IPS-15b (cell line): Measurements from ENCODE around the gene WEE2.
"Not testable (repeated sequence)": the region's sequence is repeated elsewhere in the genome, so short reads cannot be mapped to it uniquely, and the experiment has no call there.

Experiments
- H3K27me3 ChIP-seq: one replicate; pipeline ENCODE4 v1.6.1; 2013; ENCODE audit warnings: low read length; ENCODE audit not compliant: control insufficient read depth, insufficient read depth
- H3K36me3 ChIP-seq: one replicate; pipeline ENCODE4 v1.6.1; 2013; ENCODE audit warnings: low read length; ENCODE audit not compliant: control insufficient read depth, insufficient read depth
- H3K4me1 ChIP-seq: one replicate; pipeline ENCODE4 v1.6.1; 2013; ENCODE audit warnings: mild to moderate bottlenecking, low read length; ENCODE audit not compliant: control insufficient read depth, insufficient read depth
- H3K4me3 ChIP-seq: one replicate; pipeline ENCODE4 v1.5.1; 2013; ENCODE audit warnings: low read depth, low read length
- H3K9ac ChIP-seq: one replicate; pipeline ENCODE4 v1.6.1; 2013; ENCODE audit warnings: low read depth, mild to moderate bottlenecking, low read length
- H3K9me3 ChIP-seq: one replicate; pipeline ENCODE4 v1.6.1; 2013; ENCODE audit warnings: mild to moderate bottlenecking, low read length; ENCODE audit not compliant: control insufficient read depth, insufficient read depth

The WEE2 gene

DNA sequence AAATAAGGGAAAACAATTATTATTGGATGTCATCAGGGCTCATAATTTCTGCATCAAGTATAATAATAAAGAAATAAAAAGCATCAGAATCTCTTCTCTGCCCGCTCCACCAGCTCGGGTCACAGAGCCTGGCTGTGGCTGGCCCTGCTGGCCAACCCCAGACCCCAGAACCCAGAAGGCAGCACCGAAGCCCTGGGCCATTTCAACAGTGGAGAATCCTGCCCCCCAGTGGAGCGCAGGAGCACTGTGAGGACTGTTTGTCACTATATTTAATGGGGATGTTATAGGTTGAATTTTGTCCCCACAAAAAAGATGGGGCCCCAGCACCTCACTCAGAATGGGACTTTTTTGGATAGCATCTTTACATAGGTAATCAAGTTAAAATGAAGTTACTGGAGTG lies 33.5 kb upstream of the WEE2 start:
- Histone ChIP-seq H3K36me3 (no peaks in the 10 kb centered on the region), H3K4me3 (no peak overlapping the region), H3K9ac (no peak overlapping the region), H3K4me1 (peaks cover 3% of the 10 kb centered on the region), H3K9me3 (no peaks in the 10 kb centered on the region), H3K27me3 (no peaks in the 10 kb centered on the region)

DNA sequence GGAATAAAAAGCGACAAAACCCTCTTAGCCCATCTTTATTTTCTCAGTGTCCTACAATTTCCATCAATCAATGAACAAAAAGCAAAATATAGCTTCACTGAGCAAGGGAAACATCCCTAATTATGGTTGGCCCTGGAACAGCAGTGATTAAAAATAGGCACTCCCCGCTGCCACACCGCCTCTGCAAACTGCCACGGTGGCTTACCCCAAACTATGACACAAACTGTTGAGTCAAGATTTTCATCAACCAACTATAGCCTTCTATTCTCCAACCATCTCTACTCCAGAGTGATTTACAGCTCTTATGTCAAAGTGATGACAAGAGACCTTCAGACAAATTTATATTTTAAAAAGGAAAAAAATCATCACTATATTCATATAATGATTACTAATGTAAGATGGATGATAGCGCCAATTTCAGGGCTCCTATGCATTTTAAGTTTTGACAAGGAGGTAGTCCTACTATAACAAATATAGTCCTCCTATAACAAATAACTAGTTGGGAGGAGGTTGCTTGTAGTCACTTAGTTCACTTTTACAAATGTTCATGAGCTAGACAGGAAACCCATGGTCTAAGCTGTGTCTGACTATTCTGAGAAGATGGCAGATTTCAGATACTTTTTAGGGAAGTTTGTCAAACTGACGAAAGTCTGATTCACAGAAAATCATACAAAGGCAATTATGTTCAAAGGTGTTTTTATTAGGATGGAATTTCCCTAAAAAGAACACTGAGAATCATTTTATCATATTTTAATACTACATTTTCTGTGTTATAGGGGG lies 32.5 kb upstream of the WEE2 start:
- Histone ChIP-seq H3K9me3 (no peaks in the 10 kb centered on the region), H3K27me3 (no peaks in the 10 kb centered on the region), H3K4me1 (peaks cover 3% of the 10 kb centered on the region), H3K4me3 (no peak overlapping the region), H3K9ac (no peak overlapping the region), H3K36me3 (no peaks in the 10 kb centered on the region)

DNA sequence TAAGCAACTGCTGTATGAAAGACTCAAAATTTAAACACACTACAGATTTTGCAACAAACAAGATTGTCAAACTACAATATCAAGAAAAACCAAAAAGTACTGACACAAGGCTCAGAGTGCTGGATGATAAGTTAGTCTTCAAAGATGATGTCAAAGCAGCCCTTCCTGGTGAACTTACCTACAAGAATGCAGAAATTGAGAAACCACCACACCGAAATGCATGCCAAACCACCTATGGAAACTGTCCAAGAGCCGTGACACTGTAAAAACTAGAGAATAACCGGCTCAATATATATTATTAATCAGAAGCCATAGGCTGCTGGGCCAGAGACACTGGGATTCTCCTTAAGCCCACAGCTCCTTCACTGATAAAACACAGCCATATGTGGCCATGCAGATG lies 31.5 kb upstream of the WEE2 start:
- no peaks in the 10 kb centered on the region for H3K36me3 ChIP-seq
- no peaks in the 10 kb centered on the region for H3K9me3 ChIP-seq
- H3K9ac ChIP-seq = no peak overlapping the region
- peaks cover 3% of the 10 kb centered on the region for H3K4me1 ChIP-seq
- H3K27me3 ChIP-seq = no peaks in the 10 kb centered on the region
- no peak overlapping the region for H3K4me3 ChIP-seq

DNA sequence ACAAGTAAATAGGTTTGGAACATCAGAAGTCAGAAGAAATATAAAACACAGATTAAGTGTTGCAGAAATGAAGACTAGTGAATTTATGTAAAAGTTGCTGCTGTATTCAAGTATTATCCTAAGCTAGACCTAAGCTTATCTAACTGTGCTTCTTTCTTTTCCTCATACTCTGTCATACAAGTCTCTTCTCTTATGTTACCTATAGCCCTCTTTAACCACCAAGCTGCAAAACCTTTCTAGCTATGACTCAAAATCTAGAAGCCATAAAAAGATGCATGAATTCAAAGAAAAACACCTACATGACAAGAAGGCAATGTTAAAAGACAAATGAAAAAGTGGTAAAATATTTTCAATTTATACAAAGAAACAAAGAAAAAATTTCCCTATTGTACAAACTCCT lies 29.1 kb upstream of the WEE2 start:
- H3K9me3 ChIP-seq = no peaks in the 10 kb centered on the region
- H3K9ac ChIP-seq = no peak overlapping the region
- no peaks in the 10 kb centered on the region for H3K36me3 ChIP-seq

GRCh38 chr7:141685285-141686023 lies 22.7 kb upstream of the WEE2 start:
- no peak overlapping the region for H3K9ac ChIP-seq
- peaks cover 3% of the 10 kb centered on the region for H3K36me3 ChIP-seq
- H3K27me3 ChIP-seq = no peaks in the 10 kb centered on the region
- H3K9me3 ChIP-seq = no peaks in the 10 kb centered on the region
- H3K4me3 ChIP-seq = no peak overlapping the region
- no peaks in the 10 kb centered on the region for H3K4me1 ChIP-seq

More for the DNA sequence above, 29.1 kb upstream of the WEE2 start:
- Histone ChIP-seq H3K4me3 (no peak overlapping the region), H3K4me1 (peaks cover 3% of the 10 kb centered on the region), H3K27me3 (no peaks in the 10 kb centered on the region)

- Histone ChIP-seq H3K9me3 (no peaks in the 10 kb centered on the region), H3K36me3 (peaks cover 3% of the 10 kb centered on the region), H3K4me3 (no peak overlapping the region), H3K9ac (no peak overlapping the region), H3K4me1 (no peaks in the 10 kb centered on the region), H3K27me3 (no peaks in the 10 kb centered on the region)
Measured at GRCh38 chr7:141686074-141686473, 22.1 kb upstream of the WEE2 start.

DNA sequence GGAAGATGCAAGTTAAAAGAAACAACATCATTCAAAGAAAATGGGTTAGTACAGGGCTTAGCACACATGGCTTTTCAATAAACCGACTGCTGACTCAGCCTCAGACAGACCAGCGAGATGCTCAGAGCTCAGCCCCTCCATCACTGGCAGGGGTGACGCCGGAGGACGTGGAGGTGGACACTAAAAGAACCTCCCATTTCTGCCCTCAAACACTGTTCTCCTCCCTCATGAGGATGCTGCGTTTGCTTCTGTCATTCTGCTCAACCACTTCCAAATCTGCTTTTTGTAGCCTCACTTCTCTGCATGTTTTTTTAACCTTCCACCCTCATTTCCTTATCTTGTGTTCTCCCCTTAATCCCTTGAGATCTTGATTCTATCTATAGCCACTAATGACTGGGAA lies 21.5 kb upstream of the WEE2 start:
- H3K36me3 ChIP-seq = peaks cover 3% of the 10 kb centered on the region
- H3K4me3 ChIP-seq = no peak overlapping the region
- H3K9me3 ChIP-seq = no peaks in the 10 kb centered on the region
- no peak overlapping the region for H3K9ac ChIP-seq
- H3K4me1 ChIP-seq = no peaks in the 10 kb centered on the region
- no peaks in the 10 kb centered on the region for H3K27me3 ChIP-seq

DNA sequence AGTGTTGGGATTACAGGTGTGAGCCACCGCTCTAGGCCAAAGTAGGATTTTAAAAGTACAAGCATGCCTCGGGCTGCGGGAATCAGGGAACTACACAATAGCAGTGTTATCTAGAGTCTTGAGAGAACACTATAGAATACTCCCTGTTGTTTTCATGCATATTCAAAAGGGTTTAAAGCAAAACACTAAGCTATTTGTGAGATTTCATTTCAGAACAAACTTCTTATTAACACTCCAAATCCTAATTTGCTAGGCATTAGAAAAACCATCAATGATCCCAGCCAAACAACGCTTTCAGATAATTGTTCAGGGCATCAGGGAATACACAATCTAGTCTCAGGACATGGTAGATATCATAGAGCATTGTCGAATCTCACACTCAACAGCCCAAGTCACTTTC lies 20.1 kb upstream of the WEE2 start:
- Histone ChIP-seq H3K9ac (no peak overlapping the region), H3K4me3 (no peak overlapping the region)

DNA sequence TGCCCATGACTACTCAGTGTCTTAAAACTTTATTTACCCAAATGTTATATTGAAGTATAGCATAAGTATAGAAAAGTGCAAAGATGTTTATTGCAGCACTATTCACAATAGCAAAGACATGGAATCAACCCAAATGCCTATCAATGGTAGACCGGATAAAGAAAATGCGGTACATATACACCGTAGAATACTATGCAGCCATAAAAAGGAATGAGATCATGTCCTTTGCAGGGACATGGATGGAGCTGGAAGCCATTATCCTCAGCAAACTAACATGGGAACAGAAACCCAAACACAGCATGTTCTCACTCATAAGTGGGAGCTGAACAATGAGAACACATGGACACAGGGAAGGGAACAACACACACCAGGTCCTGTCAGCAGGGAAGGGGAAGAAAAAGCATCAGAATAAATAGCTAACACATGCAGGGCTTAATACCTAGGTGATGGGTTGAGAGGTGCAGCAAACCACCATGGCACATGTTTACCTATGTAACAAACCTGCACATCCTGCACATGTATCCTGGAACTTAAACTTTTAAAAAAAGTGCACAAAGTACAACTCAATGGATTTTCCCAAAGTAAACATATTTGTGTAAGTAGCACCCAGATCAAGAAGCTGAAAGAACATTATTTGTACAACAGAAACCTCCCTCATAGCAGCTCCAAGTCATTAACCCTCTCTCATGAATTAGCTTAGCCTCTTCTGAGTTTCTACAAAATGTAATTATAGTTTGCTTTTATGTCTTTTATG lies 18.9 kb upstream of the WEE2 start:
- not testable (repeated sequence) for H3K9me3 ChIP-seq, H3K36me3 ChIP-seq, H3K9ac ChIP-seq, H3K4me3 ChIP-seq, H3K27me3 ChIP-seq, H3K4me1 ChIP-seq

More for the DNA sequence above, 20.1 kb upstream of the WEE2 start:
- Histone ChIP-seq H3K36me3 (peaks cover 3% of the 10 kb centered on the region), H3K9me3 (no peaks in the 10 kb centered on the region), H3K27me3 (no peaks in the 10 kb centered on the region), H3K4me1 (no peaks in the 10 kb centered on the region)

GRCh38 chr7:141691540-141691939 lies 16.6 kb upstream of the WEE2 start:
- H3K4me3 ChIP-seq = no peak overlapping the region
- no peaks in the 10 kb centered on the region for H3K27me3 ChIP-seq
- no peaks in the 10 kb centered on the region for H3K4me1 ChIP-seq
- no peaks in the 10 kb centered on the region for H3K9me3 ChIP-seq
- no peak overlapping the region for H3K9ac ChIP-seq
- no peaks in the 10 kb centered on the region for H3K36me3 ChIP-seq

DNA sequence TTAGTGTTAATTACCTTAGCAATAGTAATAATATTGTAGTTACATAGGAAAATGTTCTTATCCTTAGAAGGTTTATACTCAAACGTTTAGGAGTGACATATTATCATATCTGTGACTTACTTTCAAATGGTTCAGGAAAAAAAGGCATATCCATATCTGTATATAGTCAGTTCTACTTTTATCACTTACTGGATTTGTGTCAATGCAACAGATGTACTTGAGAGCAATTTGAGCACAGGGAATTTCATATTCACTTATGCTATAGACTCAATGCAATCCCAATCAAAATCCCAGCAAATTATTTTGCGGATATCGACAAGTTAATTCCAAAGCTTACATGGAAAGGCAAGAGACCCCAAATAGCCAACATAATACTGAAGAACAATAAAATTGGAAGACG lies 16.2 kb upstream of the WEE2 start:
- H3K4me1 ChIP-seq = no peaks in the 10 kb centered on the region
- no peaks in the 10 kb centered on the region for H3K36me3 ChIP-seq
- no peak overlapping the region for H3K9ac ChIP-seq
- no peaks in the 10 kb centered on the region for H3K27me3 ChIP-seq
- no peak overlapping the region for H3K4me3 ChIP-seq
- H3K9me3 ChIP-seq = no peaks in the 10 kb centered on the region
